ENCODE data around the gene APOE. TPM values are rescaled to one million over a fixed set of nuclear protein-coding genes. Genes with fewer than 3 reads are reported as not detected.

The APOE gene
- total and polyA plus RNA-seq, 2 of the 8 experiments (the other 6 are each of a cell fraction or from before 2014, with no cell fraction given): 629 to 1,258 TPM

DNA sequence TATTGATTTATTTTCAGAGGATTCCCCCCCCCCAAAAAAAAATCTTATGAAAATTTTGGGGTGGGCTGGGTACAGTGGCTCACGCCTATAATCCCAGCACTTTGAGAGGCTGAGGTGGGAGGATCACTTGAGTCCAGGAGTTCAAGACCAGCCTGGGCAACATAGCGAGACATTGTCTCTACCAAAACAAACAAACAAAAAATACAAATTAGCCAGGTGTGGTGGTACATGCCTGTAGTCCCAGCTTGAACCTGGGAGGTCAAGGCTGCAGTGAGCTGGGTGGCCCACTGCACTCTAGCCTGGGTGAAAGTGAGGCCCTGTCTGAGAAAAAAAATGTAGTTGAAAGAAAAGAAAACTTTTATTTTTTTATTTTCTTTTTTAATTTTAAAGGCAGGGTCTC is 41.6 kb upstream of the APOE start:
- Histone ChIP-seq H3K56ac (replicated peaks; ENCODE audit: insufficient read length, low read depth, low read length) (no peak overlapping the region), H4K5ac (ENCODE audit: insufficient read length, low read depth, low read length) (no peak overlapping the region), H2BK15ac (ENCODE audit: low read length) (no peak overlapping the region), H3K23me2 (ENCODE audit: low read depth, low read length) (no peaks in the 10 kb centered on the region; the same call in 1 of the 2 replicates), H4K20me1 (replicated peaks in 1 of 2; ENCODE audit: control insufficient read depth in 1 of 2, insufficient read depth in 2 of 2, low read length in 2 of 2) (peaks cover 6 to 14% of the 10 kb centered on the region in 2 experiments), H3K27me3 (replicated peaks in 1 of 4; ENCODE audit: control insufficient read depth in 3 of 4, extremely low read depth in 1 of 4, insufficient read depth in 3 of 4, low read length in 3 of 4) (no peaks in the 10 kb centered on the region), H3K4ac (replicated peaks; ENCODE audit: insufficient read length, low read depth, low read length) (no peak overlapping the region), H2BK12ac (ENCODE audit: low read depth, low read length) (no peak overlapping the region), H3K4me2 (ENCODE audit: insufficient read depth in 1 of 2, low read depth in 2 of 2, low read length in 2 of 2) (no peak overlapping the region), H2BK20ac (ENCODE audit: low read length) (no peak overlapping the region), H3K36me3 (ENCODE audit: control insufficient read depth in 2 of 4, insufficient read depth in 4 of 4, low read length in 3 of 4) (peaks cover 11 to 54% (median 26%) of the 10 kb centered on the region in 4 experiments; a peak in 7 of 8 replicates), H3K9ac (replicated peaks in 1 of 4; ENCODE audit: extremely low read depth in 1 of 4, low read depth in 3 of 4, low read length in 3 of 4) (no peak overlapping the region), H2AK5ac (ENCODE audit: low read depth, low read length) (no peak overlapping the region), H3K9me3 (ENCODE audit: insufficient read depth in 2 of 2, low read depth in 1 of 2, low read length in 1 of 2) (no peaks in the 10 kb centered on the region), H2AFZ (ENCODE audit: low read length) (no peak overlapping the region), H3K14ac (ENCODE audit: insufficient read length) (no peak overlapping the region), H3K79me2 (ENCODE audit: control insufficient read depth in 1 of 2, insufficient read depth in 2 of 2, low read length in 2 of 2) (peaks cover 0 to 25% of the 10 kb centered on the region in 2 experiments; a peak in 3 of 4 replicates), H3K27ac (ENCODE audit: low read depth, low read length) (no peak overlapping the region), H3K23ac (ENCODE audit: insufficient read length) (no peak overlapping the region), H3K4me1 (replicated peaks in 1 of 4; ENCODE audit: control insufficient read depth in 3 of 4, insufficient read depth in 4 of 4, low read length in 3 of 4) (no peaks in the 10 kb centered on the region), H3K79me1 (ENCODE audit: low read depth, low read length) (no peaks in the 10 kb centered on the region), H2BK120ac (replicated peaks; ENCODE audit: low read depth, low read length) (no peak overlapping the region), H4K91ac (replicated peaks; ENCODE audit: insufficient read length, low read length) (no peak overlapping the region), H2BK5ac (ENCODE audit: low read depth, low read length) (no peak overlapping the region), H3K18ac (ENCODE audit: extremely low read depth, low read length) (no peak overlapping the region), H3K4me3 (ENCODE audit: extremely low read depth in 1 of 4, insufficient read depth in 2 of 4, low read depth in 3 of 4, low read length in 4 of 4) (no peak overlapping the region), H4K8ac (ENCODE audit: extremely low read depth, insufficient read depth, low read length) (no peak overlapping the region)
- DNase-seq (ENCODE audit: low read depth in 1 of 2, low spot score in 2 of 2) (no peak), FAIRE-seq (no peak)
- POLR2A ChIA-PET (ENCODE audit: partially characterized antibody): interaction anchor here (1.6 to 4.8 kb wide), 2 partner anchors 9 to 13 kb away, joined by 3 to 18 read pairs; no protein-coding TSS in a partner anchor
- CTCF ChIA-PET (ENCODE audit: partially characterized antibody): no interaction called here
- WGBS, 2 experiments (ENCODE audit: extremely low coverage in 1 of 2, insufficient coverage in 1 of 2, insufficient read length in 1 of 2, insufficient replicate concordance in 2 of 2, low coverage in 1 of 2, low lambda C conversion rate in 2 of 2, missing lambda C conversion rate in 1 of 2): 90% methylated on average over 2 of the region's 2 CpGs; no CpG with 5 or more reads in 1 of the 2 experiments
- TF ChIP-seq SAP30 (IDR thresholded peaks at IDR 0.05; ENCODE audit: insufficient read depth, insufficient replicate concordance, low read length) (no peak), SIX5 (IDR thresholded peaks at IDR 0.05; ENCODE audit: low read depth, low read length) (no peak), EGR1 (IDR thresholded peaks at IDR 0.05; ENCODE audit: borderline replicate concordance, low read depth, low read length) (no peak), CBX8 (IDR thresholded peaks at IDR 0.05; ENCODE audit: borderline replicate concordance, low read depth, low read length) (no peak), POLR2AphosphoS5 (IDR thresholded peaks at IDR 0.05; ENCODE audit: low read depth, low read length) (no peak), TCF12 (IDR thresholded peaks at IDR 0.05; ENCODE audit: low read depth, low read length) (no peak), RNF2 (IDR thresholded peaks at IDR 0.05; ENCODE audit: borderline replicate concordance, low read depth, low read length, missing control alignments, poor library complexity, severe bottlenecking) (no peak), SP4 (IDR thresholded peaks at IDR 0.05; ENCODE audit: low read length) (no peak), RBBP5 (IDR thresholded peaks at IDR 0.05; ENCODE audit: borderline replicate concordance, low read depth, low read length) (no peak), CHD2 (IDR thresholded peaks at IDR 0.05; ENCODE audit: low read length) (no peak), MAX (IDR thresholded peaks at IDR 0.05) (no peak), CREB1 (IDR thresholded peaks at IDR 0.05) (no peak), JUND (IDR thresholded peaks at IDR 0.05; ENCODE audit: low read length) (no peak), BRCA1 (IDR thresholded peaks at IDR 0.05; ENCODE audit: low read depth, low read length) (no peak), RFX5 (IDR thresholded peaks at IDR 0.05; ENCODE audit: borderline replicate concordance, low read depth, low read length) (no peak)

All from H1 (cell line).